HG03575 (cell line): ENCODE data around the gene CRPPA.

Experiments
- ATAC-seq: cut with Tn5 transposase; IDR thresholded peaks from one replicate; pipeline ENCODE4 v1.9.1; 2021; ENCODE audit not compliant: unreplicated experiment, insufficient number of reproducible peaks, low FRiP score; ENCODE audit errors: extremely low read depth

CRPPA gene

GRCh38 chr7:16428672-16429071 lies 7.3 kb upstream of the CRPPA start:
- ATAC-seq: no peak

GRCh38 chr7:16428182-16428581 lies 6.8 kb upstream of the CRPPA start:
- ATAC-seq: no peak

GRCh38 chr7:16423761-16424160 lies 2.4 kb upstream of the CRPPA start:
- no peak for ATAC-seq

GRCh38 chr7:16422917-16423316 lies 1.6 kb upstream of the CRPPA start:
- ATAC-seq: no peak

- no peak for ATAC-seq
Observed at GRCh38 chr7:16422103-16422435, 731 bp upstream of the CRPPA start.

- ATAC-seq: peak; percentile 90
Observed at GRCh38 chr7:16420649-16421332, 547 bp downstream of the CRPPA start.

- no peak for ATAC-seq
Observed at GRCh38 chr7:16420329-16420648, 1.0 kb downstream of the CRPPA start.

- no peak for ATAC-seq
Observed at GRCh38 chr7:16419859-16420258, 1.5 kb downstream of the CRPPA start.

GRCh38 chr7:16419126-16419525 lies 2.2 kb downstream of the CRPPA start:
- ATAC-seq: no peak

GRCh38 chr7:16417906-16418305 lies 3.4 kb downstream of the CRPPA start:
- ATAC-seq: no peak

- no peak for ATAC-seq
Observed at GRCh38 chr7:16416289-16417282, 4.8 kb downstream of the CRPPA start.

GRCh38 chr7:16412274-16413254 lies 8.8 kb downstream of the CRPPA start:
- ATAC-seq: no peak

- no peak for ATAC-seq
Observed at GRCh38 chr7:16411391-16411790, 9.9 kb downstream of the CRPPA start.

GRCh38 chr7:16409777-16410176 lies 11.6 kb downstream of the CRPPA start:
- ATAC-seq: no peak

- no peak for ATAC-seq
Observed at GRCh38 chr7:16404636-16405035, 16.7 kb downstream of the CRPPA start.

- ATAC-seq: no peak
Observed at GRCh38 chr7:16403475-16403874, 17.9 kb downstream of the CRPPA start.

GRCh38 chr7:16402940-16403339 lies 18.4 kb downstream of the CRPPA start:
- ATAC-seq: no peak

GRCh38 chr7:16402091-16402490 lies 19.2 kb downstream of the CRPPA start:
- ATAC-seq: no peak

GRCh38 chr7:16400893-16401275 lies 20.5 kb downstream of the CRPPA start:
- no peak for ATAC-seq
